Activated CD4-positive, CD25-positive, alpha-beta regulatory T cell (primary cell): ENCODE results near the gene CFAP69.
A peak's percentile ranks its signal among the peaks of the same experiment; 100 is the strongest.
"Not testable (repeated sequence)": the region's sequence is repeated elsewhere in the genome, so short reads cannot be mapped to it uniquely, and the experiment has no call there.

Experiments
- DNase-seq, 4 experiments: peaks; one replicate each; lab custom pipeline; 2025; lab: John Stamatoyannopoulos, UW

The CFAP69 gene

DNA sequence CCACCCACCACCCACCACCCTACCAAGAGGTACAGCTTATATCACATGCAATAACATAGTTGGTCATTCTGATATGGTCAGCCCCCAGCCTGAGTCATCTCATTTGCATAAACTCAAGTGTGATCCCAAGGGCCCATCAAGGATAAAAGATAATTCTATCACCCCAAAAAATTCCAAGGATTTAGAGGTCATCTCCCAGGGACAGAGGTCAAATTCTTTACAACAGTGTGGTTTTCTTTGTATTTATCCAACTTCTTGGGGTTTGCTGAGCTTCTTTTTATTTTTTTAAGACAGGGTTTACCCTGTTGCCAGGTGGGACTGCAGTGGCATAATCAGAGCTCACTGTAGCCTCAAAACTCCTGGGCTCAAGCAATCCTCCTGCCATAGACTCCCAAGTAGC, 92.1 kb downstream of the CFAP69 start:
- no peak for DNase-seq

DNA sequence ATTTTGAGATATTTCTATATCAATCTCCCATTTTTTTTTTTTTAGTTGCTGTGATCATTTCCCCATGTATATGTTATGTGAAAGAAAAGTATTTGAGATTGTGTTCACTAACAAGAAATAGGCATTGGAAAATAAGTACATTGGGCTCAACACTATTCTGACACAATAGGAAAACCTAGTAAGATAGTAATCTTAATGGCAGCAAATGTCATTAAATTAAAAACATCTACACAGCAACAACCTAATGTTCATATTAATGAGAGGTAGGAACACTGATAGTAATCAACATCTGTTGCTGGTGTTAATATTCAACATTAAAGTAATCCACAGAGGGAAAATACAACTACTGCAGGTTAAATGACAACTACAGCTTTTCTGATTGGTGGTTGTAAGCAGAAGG, 100.0 kb downstream of the CFAP69 start:
- no peak for DNase-seq

GRCh38 chr7:90345595-90346335, 100.8 kb downstream of the CFAP69 start:
- no peak for DNase-seq

- DNase-seq, result peak; percentile 88 to 92 (median 90)
Observed at GRCh38 chr7:90346336-90347125, 101.6 kb downstream of the CFAP69 start, which contains the start of gene GTPBP10. GTPBP10 (plus strand) TSS chr7:90346716; CDS start chr7:90346742, 26 bp downstream.

GRCh38 chr7:90347759-90348158, 102.8 kb downstream of the CFAP69 start:
- DNase-seq, result no peak

- DNase-seq, result no peak
Observed at GRCh38 chr7:90349305-90349704, 104.3 kb downstream of the CFAP69 start.

GRCh38 chr7:90350032-90350431, 105.1 kb downstream of the CFAP69 start:
- DNase-seq, result not testable (repeated sequence)

GRCh38 chr7:90351987-90352386, 107.0 kb downstream of the CFAP69 start:
- no peak for DNase-seq
